Pancreas (tissue), 10 donors: Measurements from ENCODE around the gene LBH. TPM values are rescaled to one million over a fixed set of nuclear protein-coding genes. Genes with fewer than 3 reads are reported as not detected.
A peak's percentile ranks its signal among the peaks of the same experiment; 100 is the strongest.

Experiments
- ATAC-seq, 4 donors: fragments of 200-7000 bp; cut with Tn5 transposase; one replicate each; pipeline versions ENCODE4 v1.8.0 to v1.9.1; 2020; ENCODE audit warnings: mild to moderate bottlenecking in 4 of 4, moderate library complexity in 4 of 4
- DNase-seq, 6 donors: peaks; one replicate each; pipeline ENCODE4 v3.0.0-alpha.2; 2020
- FAIRE-seq: peaks from 2 replicates; lab custom pipeline; 2012; peaks lifted over from hg19 to GRCh38; lab: Jason Lieb, UNC
- H3K27ac ChIP-seq, 4 donors: fragments of 200-600 bp; sonication (generic); 1 replicate in 3 of 4; 2 replicates in 1 of 4; pipeline versions ENCODE4 v1.5.0 to v1.8.0; 2020
- H3K27me3 ChIP-seq, 4 donors: fragments of 200-600 bp; one replicate each; pipeline ENCODE4 v1.8.0; 2021
- H3K36me3 ChIP-seq, 3 donors: fragments of 200-600 bp; sonication (generic) in 1 of 3; one replicate each; pipeline versions ENCODE4 v1.5.0 to v1.8.0; 2020 to 2021
- H3K4me1 ChIP-seq, 3 donors: fragments of 200-600 bp; one replicate each; pipeline ENCODE4 v1.8.0; 2021
- H3K4me3 ChIP-seq, 4 donors: fragments of 200-600 bp; sonication (generic) in 2 of 4; one replicate each; pipeline versions ENCODE4 v1.5.0 to v1.8.0; 2020 to 2021
- H3K9me3 ChIP-seq, 4 donors: fragments of 200-600 bp; one replicate each; pipeline ENCODE4 v1.8.0; 2021
- WGBS, 2 donors: extraction: QIAGEN DNeasy Blood & Tissue Kit; methylation state at CpG; one replicate each; pipeline ENCODE4 v1.1.7; 2013; 5-methylcytosine and 5-hydroxymethylcytosine counted together
- intact Hi-C, 3 donors: fragments of 100-400 bp; cut with DNase I; formaldehyde crosslinking; loops; one replicate each; pipeline versions ENCODE4 v1.11.1 to v1.14.2; 2022
- polyA plus RNA-seq, 2 donors: library from polyadenylated mRNA; stranded (reverse); fragments of 200-250 nt; gene quantifications; one replicate each; pipeline ENCODE4 v1.2.3, GENCODE V29; 2013
- total RNA-seq, 6 donors: library from RNA; stranded (reverse); fragmentation: NEBNext Ultra II Directional in 4 of 6; extraction: Animal tissue kit (Norgen Biotek cat#: 25700) in 4 of 6; gene quantifications; one replicate each; pipeline versions ENCODE4 v1.2.1 to v1.2.4, GENCODE V29; 2021 to 2023
- TF ChIP-seq, protein P1 (sequence below), 4 donors: fragments of 200-600 bp; sonication (generic) in 3 of 4; IDR thresholded peaks; one replicate each; pipeline versions ENCODE4 v1.5.0 to v1.8.0; 2021; ENCODE audit warnings: antibody characterized with exemption in 4 of 4
- donor health status: healthy with polysubstance abuse.
- donor health status: DM: no; HTN: no; CAD: no; lungs with moderate emphysema.
- donor health status: DM: no; HTN: no; CAD: no.
- donor health status: control.
- donor health status: control.
- donor health status: Bipolar disorder and iron deficiency.
- donor health status: DM: yes; HTN: yes; CAD: no.
- donor health status: DM: no; HTN: no; CAD: no.
- donor health status: DM: no; HTN: no; CAD: no.
- donor health status: DM: yes; HTN: yes; CAD: no.

Gene LBH
- total and polyA plus RNA-seq, 8 donors, result 4.1 to 26.9 (median 7.4) TPM

DNA sequence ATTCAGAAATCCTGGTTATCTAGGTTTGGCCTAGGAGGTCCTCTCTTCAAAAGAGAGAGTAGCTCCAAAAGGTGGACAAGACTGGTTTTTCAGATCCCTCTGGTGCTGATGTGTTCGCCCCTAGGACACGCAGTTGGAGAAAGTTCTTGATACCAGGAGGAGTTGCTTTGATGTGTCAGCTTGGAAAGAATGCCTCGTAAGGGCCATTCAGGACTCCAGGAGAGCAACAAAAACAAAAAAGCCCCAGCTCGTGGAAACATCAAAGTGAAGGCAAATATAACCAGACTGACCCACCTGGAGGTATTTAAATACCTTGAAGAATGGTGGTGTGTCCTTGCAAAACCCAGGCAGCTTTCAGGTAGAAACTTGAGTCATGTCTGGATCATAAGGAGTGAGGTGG is 12.5 kb upstream of the LBH start:
- Histone ChIP-seq H3K4me3 (no peak overlapping the region), H3K27me3 (no peaks in the 10 kb centered on the region), H3K36me3 (no peaks in the 10 kb centered on the region), H3K9me3 (no peaks in the 10 kb centered on the region), H3K27ac (peak overlapping the region in 1 of 4 donors; percentile 90), H3K4me1 (peaks cover 14 to 23% (median 19%) of the 10 kb centered on the region in 3 donors)
- FAIRE-seq (no peak), DNase-seq (no peak), ATAC-seq (no peak)
- TF ChIP-seq, protein P1, sequence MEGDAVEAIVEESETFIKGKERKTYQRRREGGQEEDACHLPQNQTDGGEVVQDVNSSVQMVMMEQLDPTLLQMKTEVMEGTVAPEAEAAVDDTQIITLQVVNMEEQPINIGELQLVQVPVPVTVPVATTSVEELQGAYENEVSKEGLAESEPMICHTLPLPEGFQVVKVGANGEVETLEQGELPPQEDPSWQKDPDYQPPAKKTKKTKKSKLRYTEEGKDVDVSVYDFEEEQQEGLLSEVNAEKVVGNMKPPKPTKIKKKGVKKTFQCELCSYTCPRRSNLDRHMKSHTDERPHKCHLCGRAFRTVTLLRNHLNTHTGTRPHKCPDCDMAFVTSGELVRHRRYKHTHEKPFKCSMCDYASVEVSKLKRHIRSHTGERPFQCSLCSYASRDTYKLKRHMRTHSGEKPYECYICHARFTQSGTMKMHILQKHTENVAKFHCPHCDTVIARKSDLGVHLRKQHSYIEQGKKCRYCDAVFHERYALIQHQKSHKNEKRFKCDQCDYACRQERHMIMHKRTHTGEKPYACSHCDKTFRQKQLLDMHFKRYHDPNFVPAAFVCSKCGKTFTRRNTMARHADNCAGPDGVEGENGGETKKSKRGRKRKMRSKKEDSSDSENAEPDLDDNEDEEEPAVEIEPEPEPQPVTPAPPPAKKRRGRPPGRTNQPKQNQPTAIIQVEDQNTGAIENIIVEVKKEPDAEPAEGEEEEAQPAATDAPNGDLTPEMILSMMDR (IDR thresholded peaks at IDR 0.05), result no peak
- intact Hi-C loops, result no loop called here
- 77 to 83% methylated on average over 4 of the region's 4 CpGs for WGBS, 2 donors

DNA sequence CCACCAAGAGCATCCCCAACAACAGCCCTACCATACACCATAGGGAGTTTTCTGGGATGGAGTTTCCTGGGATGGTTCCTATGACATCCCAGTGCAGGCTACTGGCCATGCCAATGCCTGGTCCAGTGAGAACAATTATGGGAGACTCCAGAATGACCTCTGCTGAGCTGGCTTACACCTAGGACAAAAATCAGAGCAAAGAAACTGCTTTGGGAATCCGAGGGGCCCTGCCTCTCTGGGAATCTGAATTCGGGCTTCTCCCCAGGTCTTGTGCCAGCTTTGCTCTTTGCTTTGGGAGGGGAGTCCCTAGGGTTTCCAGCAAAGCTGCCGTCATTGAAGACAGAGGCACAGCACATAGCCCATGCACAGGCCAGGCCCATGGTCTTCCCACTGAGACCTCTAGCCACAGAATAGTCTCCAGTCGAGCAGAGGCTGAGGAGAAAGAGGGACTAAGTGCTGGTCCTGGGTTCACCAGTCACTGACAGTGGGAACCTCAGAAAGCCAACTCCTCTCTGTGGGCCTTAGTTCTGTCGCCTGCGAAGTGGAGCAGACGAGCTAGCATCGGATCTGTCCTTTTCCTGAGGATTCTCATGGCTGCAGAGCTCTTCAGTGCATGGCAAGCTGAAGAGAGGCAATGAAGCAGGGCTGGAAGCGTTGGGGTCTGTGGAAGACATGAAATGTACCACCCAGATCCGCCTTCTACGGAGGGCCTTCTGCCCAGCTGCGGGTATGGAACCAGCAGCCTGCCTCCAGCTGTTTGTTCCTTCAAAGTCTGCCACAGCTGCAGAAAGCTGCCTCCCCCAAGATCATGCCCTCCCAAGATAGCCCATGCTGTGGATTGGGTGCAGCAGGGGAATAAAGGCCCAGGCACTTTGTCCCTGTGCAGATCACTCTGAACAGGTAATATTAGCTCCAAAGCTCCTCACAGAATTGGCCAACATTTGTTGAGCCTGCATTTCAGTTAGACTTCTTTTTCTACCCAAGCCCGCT is 11.2 kb upstream of the LBH start:
- Histone ChIP-seq H3K4me3 (no peak overlapping the region), H3K9me3 (no peaks in the 10 kb centered on the region), H3K4me1 (peaks cover 14 to 25% (median 19%) of the 10 kb centered on the region in 3 donors), H3K27ac (no peak overlapping the region), H3K36me3 (no peaks in the 10 kb centered on the region), H3K27me3 (no peaks in the 10 kb centered on the region)
- ATAC-seq, result no peak
- WGBS, 2 donors, result 93 to 94% methylated on average over 13 of the region's 13 CpGs
- no peak for FAIRE-seq
- TF ChIP-seq, protein P1 (IDR thresholded peaks at IDR 0.05), result no peak
- no peak for DNase-seq
- intact Hi-C loops, result no loop called here

DNA sequence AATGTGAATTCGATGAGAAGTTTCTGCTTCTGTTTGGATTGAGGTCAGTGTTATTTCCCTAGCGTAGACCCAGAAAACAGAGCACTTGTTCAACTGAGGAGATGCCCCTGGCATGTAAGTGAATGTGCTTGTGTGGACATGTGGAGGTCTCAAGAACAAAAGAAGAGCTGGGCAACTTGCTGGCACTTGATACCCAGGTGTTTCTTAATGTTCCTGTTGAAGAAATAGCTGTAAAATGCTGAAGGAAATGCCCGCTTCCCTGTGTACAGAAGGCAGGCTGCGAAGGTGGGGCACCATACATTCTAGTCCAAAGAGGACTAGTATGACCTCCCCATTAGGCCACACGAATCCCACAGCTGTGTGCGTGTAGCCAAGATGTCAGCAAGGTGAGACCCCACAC is 9.8 kb upstream of the LBH start:
- H3K36me3 ChIP-seq, result no peaks in the 10 kb centered on the region
- peaks cover 10 to 22% (median 15%) of the 10 kb centered on the region in 3 donors for H3K4me1 ChIP-seq
- TF ChIP-seq, protein P1 (IDR thresholded peaks at IDR 0.05), result no peak
- no peaks in the 10 kb centered on the region for H3K27me3 ChIP-seq
- 93 to 94% methylated on average over 6 of the region's 6 CpGs for WGBS, 2 donors
- intact Hi-C loops, result no loop called here
- ATAC-seq (no peak), DNase-seq (no peak), FAIRE-seq (no peak)
- H3K27ac ChIP-seq, result no peak overlapping the region
- H3K9me3 ChIP-seq, result no peaks in the 10 kb centered on the region
- no peak overlapping the region for H3K4me3 ChIP-seq

DNA sequence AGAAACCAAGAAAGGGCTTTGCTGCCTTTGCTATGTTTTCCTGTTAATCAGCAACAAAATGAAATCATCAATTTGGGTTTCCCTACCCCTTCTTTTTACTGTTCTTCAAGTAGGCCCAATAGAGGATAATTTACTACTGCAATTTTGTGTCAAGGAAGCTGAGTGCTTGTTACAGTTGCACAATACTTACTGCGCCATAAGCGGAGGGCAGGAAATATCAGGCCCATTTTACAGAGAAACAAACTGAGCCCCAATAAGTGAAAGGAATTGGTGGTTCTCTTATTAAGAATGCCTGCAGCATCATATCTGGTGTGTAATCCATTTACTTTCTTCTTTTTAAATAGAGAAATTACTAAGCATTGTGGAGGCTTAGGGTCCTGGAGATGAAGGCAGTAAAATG is 9.3 kb upstream of the LBH start:
- TF ChIP-seq, protein P1 (IDR thresholded peaks at IDR 0.05), result no peak
- 89 to 95% methylated on average over 2 of the region's 2 CpGs for WGBS, 2 donors
- H3K36me3 ChIP-seq, result no peaks in the 10 kb centered on the region
- no peak overlapping the region for H3K27ac ChIP-seq
- DNase-seq (no peak), FAIRE-seq (no peak), ATAC-seq (no peak)
- intact Hi-C loops, result no loop called here
- no peaks in the 10 kb centered on the region for H3K9me3 ChIP-seq
- no peak overlapping the region for H3K4me3 ChIP-seq
- H3K4me1 ChIP-seq, result peaks cover 5 to 17% (median 10%) of the 10 kb centered on the region in 3 donors
- H3K27me3 ChIP-seq, result no peaks in the 10 kb centered on the region
